HepG2 (cell line): Measurements from ENCODE around the gene RRP12. TPM values are rescaled to one million over a fixed set of nuclear protein-coding genes. Genes with fewer than 3 reads are reported as not detected.

Source experiments
- AGO1 ChIP-seq: fragments of 200-400 bp; formaldehyde crosslinking; IDR thresholded peaks from 2 replicates; pipeline ENCODE4 v1.6.1; 2017; ENCODE audit warnings: mild to moderate bottlenecking, low read depth, low read length, moderate library complexity; ENCODE audit not compliant: poor library complexity, severe bottlenecking
- BCL6 ChIP-seq: IDR thresholded peaks from 2 replicates; pipeline ENCODE4 v1.6.1; 2016; ENCODE audit warnings: missing genetic modification reagents, missing compliant biosample characterization
- CBX2 ChIP-seq, 2 experiments: fragments of 200-600 bp in 1 of 2; sonication (generic); formaldehyde crosslinking in 1 of 2; IDR thresholded peaks; 2 replicates each; pipeline versions ENCODE4 v1.7.0 to v1.8.1; 2018 to 2022; ENCODE audit warnings: low read depth in 2 of 2, low read length in 1 of 2, mild to moderate bottlenecking in 1 of 2, missing genetic modification reagents in 1 of 2
- ELF1 ChIP-seq: sonication (generic); formaldehyde crosslinking; IDR thresholded peaks from 2 replicates; pipeline ENCODE4 v1.4.0; 2020; ENCODE audit warnings: missing genetic modification reagents
- FOXK1 ChIP-seq: sonication (generic); formaldehyde crosslinking; IDR thresholded peaks from 2 replicates; pipeline ENCODE4 v1.4.0; 2020; ENCODE audit warnings: low read depth, missing genetic modification reagents, borderline replicate concordance
- GABPA ChIP-seq, 2 experiments: IDR thresholded peaks; 2 replicates each; pipeline ENCODE4 v1.6.1; 2011 to 2016; ENCODE audit warnings: low read depth in 2 of 2, low read length in 1 of 2, missing biosample characterization in 1 of 2, missing genetic modification characterization in 1 of 2
- KLF12 ChIP-seq: sonication (generic); formaldehyde crosslinking; IDR thresholded peaks from 2 replicates; pipeline ENCODE4 v1.4.0; 2020; ENCODE audit warnings: missing genetic modification reagents, borderline replicate concordance
- KLF6 ChIP-seq: IDR thresholded peaks from 2 replicates; pipeline ENCODE4 v1.8.0; 2016; ENCODE audit warnings: missing biosample characterization, missing genetic modification reagents
- PHF21A ChIP-seq: sonication (generic); formaldehyde crosslinking; IDR thresholded peaks from 2 replicates; pipeline ENCODE4 v1.5.0; 2020; ENCODE audit warnings: mild to moderate bottlenecking, missing genetic modification reagents
- PLRG1 ChIP-seq: fragments of 450-650 bp; conservative IDR thresholded peaks from 2 replicates; pipeline ENCODE4 v1.6.1; 2016
- SMARCC2 ChIP-seq: fragments of 450-650 bp; IDR thresholded peaks from 2 replicates; pipeline ENCODE4 v1.6.1; 2017; ENCODE audit warnings: antibody characterized with exemption, mild to moderate bottlenecking
- SMYD3 ChIP-seq: sonication (generic); formaldehyde crosslinking; IDR thresholded peaks from 2 replicates; pipeline ENCODE4 v1.8.1; 2023; ENCODE audit warnings: mild to moderate bottlenecking, missing genetic modification reagents
- TEAD2 ChIP-seq: sonication (generic); formaldehyde crosslinking; IDR thresholded peaks from 2 replicates; pipeline ENCODE4 v1.9.0; 2021; ENCODE audit warnings: missing genetic modification reagents
- ZNF224 ChIP-seq: sonication (generic); formaldehyde crosslinking; IDR thresholded peaks from 2 replicates; pipeline ENCODE4 v1.5.0; 2020; ENCODE audit warnings: mild to moderate bottlenecking, missing genetic modification reagents
- ZNF253 ChIP-seq: sonication (generic); formaldehyde crosslinking; IDR thresholded peaks from 2 replicates; pipeline ENCODE4 v1.8.0; 2022; ENCODE audit warnings: mild to moderate bottlenecking, missing genetic modification reagents, borderline replicate concordance
- ZNF468 ChIP-seq: sonication (generic); formaldehyde crosslinking; IDR thresholded peaks from 2 replicates; pipeline ENCODE4 v1.8.0; 2022; ENCODE audit warnings: mild to moderate bottlenecking, moderate library complexity, missing genetic modification reagents
- ZNF543 ChIP-seq: sonication (generic); formaldehyde crosslinking; IDR thresholded peaks from 2 replicates; pipeline ENCODE4 v1.4.0; 2020; ENCODE audit warnings: mild to moderate bottlenecking, missing genetic modification reagents
- ZNF567 ChIP-seq: sonication (generic); formaldehyde crosslinking; IDR thresholded peaks from 2 replicates; pipeline ENCODE4 v1.8.1; 2023; ENCODE audit warnings: mild to moderate bottlenecking, missing genetic modification reagents, borderline replicate concordance
- ZNF609 ChIP-seq: sonication (generic); formaldehyde crosslinking; IDR thresholded peaks from 2 replicates; pipeline ENCODE4 v1.4.0; 2020; ENCODE audit warnings: mild to moderate bottlenecking, missing genetic modification reagents, borderline replicate concordance
- ZSCAN21 ChIP-seq: sonication (generic); formaldehyde crosslinking; IDR thresholded peaks from 2 replicates; pipeline ENCODE4 v1.8.0; 2022; ENCODE audit warnings: mild to moderate bottlenecking, missing genetic modification reagents, moderate library complexity, borderline replicate concordance
- polyA plus RNA-seq, 8 experiments: library from polyadenylated mRNA; depleted of rRNA in 3 of 8; stranded (reverse) in 7 of 8; unstranded in 1 of 8; fragments of >200 nt; fragmentation: Illumina TruSeq in 4 of 8; extraction: Trizol in 4 of 8; gene quantifications; 2 replicates each; pipeline versions ENCODE4 v1.2.1 to v1.2.3, GENCODE V29; 2011 to 2016; ENCODE audit warnings: low read depth in 4 of 8, missing spikeins in 1 of 8, mixed read lengths in 1 of 8; ENCODE audit not compliant: insufficient read depth in 1 of 8
- total RNA-seq, 5 experiments: library from RNA; depleted of rRNA; stranded (reverse); fragments of >200 nt; fragmentation: Illumina TruSeq; extraction: Trizol; gene quantifications; 2 replicates each; pipeline ENCODE4 v1.2.3, GENCODE V29; 2016; ENCODE audit warnings: low read depth in 1 of 5
- TF ChIP-seq, protein P1 (sequence below): sonication (generic); formaldehyde crosslinking; IDR thresholded peaks from 2 replicates; pipeline ENCODE4 v1.5.1; 2020; ENCODE audit warnings: missing genetic modification reagents, mild to moderate bottlenecking, borderline replicate concordance
- TF ChIP-seq, protein P2 (sequence below): IDR thresholded peaks from 2 replicates; pipeline ENCODE4 v1.6.1; 2016; ENCODE audit warnings: missing genetic modification reagents, missing compliant biosample characterization

The RRP12 gene
- total and polyA plus RNA-seq, 2 of the 13 experiments (the other 11 are each of a cell fraction or from before 2014, with no cell fraction given), result 13.2 to 39.4 TPM

DNA sequence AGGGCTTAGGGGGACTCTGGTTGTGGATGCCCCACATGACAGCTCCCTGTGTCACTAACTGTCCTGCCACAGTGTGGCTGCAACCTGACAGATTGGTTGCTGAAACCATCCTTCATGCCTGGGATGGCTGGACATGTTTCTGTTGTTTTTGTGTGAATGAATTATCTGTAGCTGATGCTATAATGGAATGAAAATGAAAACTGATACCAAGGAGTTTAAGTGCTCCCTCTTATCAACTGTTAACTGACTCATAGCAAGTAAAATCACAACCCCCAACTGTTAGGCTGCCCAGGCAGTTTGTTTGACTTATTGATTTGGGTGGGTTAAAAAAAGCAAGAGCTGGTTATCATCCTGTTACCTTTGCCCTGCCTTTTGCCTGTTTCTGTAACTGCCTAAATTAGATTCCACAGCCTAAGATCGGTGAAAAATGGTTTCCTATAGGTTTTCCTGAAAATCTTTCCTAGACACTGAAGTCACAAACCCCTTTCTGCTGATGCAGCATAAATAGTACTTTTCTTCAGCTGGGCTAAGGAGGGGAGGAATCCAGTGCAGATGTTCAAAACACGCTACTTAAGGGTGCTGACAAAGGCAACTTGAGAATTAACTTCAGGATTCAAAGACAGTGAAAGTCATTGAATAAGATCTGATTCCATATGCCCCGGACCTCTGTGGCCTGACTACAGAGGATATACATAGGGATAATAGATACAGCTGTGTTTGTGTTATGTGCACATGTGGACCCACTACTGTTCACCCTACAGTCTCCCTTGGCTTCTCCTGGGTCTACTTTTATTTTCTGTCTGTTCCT is 72.3 kb downstream of the RRP12 start (continued):
- TF ChIP-seq KLF12 (CRISPR knock-in tag) (no peak), PHF21A (CRISPR knock-in tag) (peak; percentile 95), KLF6 (CRISPR knock-in tag) (0 out of 2 replicates have a peak, but pooled peaks have one; percentile 41), PLRG1 (no peak), BCL6 (CRISPR knock-in tag) (peak; percentile 93), GABPA (IDR thresholded peaks at IDR 0.05; ENCODE audit: low read depth, low read length) (no peak), GABPA (CRISPR knock-in tag; IDR thresholded peaks at IDR 0.05; ENCODE audit: low read depth) (peak; percentile 59; the same call in 1 of the 2 replicates), FOXK1 (CRISPR knock-in tag) (peak; percentile 73; the same call in 1 of the 2 replicates), ZNF567 (CRISPR knock-in tag) (no peak), ZNF253 (CRISPR knock-in tag) (no peak), SMARCC2 (no peak), TEAD2 (CRISPR knock-in tag) (no peak), CBX2 (IDR thresholded peaks at IDR 0.05; ENCODE audit: low read depth, low read length) (no peak), CBX2 (CRISPR knock-in tag; IDR thresholded peaks at IDR 0.05; ENCODE audit: low read depth) (no peak), ELF1 (0 out of 2 replicates have a peak, but pooled peaks have one; percentile 24), ZNF468 (no peak), ZNF609 (CRISPR knock-in tag) (peak; percentile 73; the same call in 1 of the 2 replicates), SMYD3 (CRISPR knock-in tag) (no peak), ZNF224 (no peak), AGO1 (no peak), ZSCAN21 (CRISPR knock-in tag) (0 out of 2 replicates have a peak, but pooled peaks have one; percentile 20), ZNF543 (CRISPR knock-in tag) (no peak)
- TF ChIP-seq, protein P1, sequence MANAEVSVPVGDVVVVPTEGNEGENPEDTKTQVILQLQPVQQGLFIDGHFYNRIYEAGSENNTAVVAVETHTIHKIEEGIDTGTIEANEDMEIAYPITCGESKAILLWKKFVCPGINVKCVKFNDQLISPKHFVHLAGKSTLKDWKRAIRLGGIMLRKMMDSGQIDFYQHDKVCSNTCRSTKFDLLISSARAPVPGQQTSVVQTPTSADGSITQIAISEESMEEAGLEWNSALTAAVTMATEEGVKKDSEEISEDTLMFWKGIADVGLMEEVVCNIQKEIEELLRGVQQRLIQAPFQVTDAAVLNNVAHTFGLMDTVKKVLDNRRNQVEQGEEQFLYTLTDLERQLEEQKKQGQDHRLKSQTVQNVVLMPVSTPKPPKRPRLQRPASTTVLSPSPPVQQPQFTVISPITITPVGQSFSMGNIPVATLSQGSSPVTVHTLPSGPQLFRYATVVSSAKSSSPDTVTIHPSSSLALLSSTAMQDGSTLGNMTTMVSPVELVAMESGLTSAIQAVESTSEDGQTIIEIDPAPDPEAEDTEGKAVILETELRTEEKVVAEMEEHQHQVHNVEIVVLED, result no peak
- TF ChIP-seq, protein P2, sequence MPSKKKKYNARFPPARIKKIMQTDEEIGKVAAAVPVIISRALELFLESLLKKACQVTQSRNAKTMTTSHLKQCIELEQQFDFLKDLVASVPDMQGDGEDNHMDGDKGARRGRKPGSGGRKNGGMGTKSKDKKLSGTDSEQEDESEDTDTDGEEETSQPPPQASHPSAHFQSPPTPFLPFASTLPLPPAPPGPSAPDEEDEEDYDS, result no peak
